ENCODE measurements around the gene TLN1. TPM values are rescaled to one million over a fixed set of nuclear protein-coding genes. Genes with fewer than 3 reads are reported as not detected.

The TLN1 gene
- total and polyA plus RNA-seq, 7 donors, result 45.0 to 609 (median 354) TPM

- H3K27ac ChIP-seq, result no peak overlapping the region
- no peaks in the 10 kb centered on the region for H3K27me3 ChIP-seq
- H3K9me3 ChIP-seq, result no peaks in the 10 kb centered on the region
- 90 to 93% methylated on average over 1 of the region's 1 CpG for WGBS, 2 donors
- no peaks in the 10 kb centered on the region for H3K36me3 ChIP-seq
- TF ChIP-seq, protein P1, sequence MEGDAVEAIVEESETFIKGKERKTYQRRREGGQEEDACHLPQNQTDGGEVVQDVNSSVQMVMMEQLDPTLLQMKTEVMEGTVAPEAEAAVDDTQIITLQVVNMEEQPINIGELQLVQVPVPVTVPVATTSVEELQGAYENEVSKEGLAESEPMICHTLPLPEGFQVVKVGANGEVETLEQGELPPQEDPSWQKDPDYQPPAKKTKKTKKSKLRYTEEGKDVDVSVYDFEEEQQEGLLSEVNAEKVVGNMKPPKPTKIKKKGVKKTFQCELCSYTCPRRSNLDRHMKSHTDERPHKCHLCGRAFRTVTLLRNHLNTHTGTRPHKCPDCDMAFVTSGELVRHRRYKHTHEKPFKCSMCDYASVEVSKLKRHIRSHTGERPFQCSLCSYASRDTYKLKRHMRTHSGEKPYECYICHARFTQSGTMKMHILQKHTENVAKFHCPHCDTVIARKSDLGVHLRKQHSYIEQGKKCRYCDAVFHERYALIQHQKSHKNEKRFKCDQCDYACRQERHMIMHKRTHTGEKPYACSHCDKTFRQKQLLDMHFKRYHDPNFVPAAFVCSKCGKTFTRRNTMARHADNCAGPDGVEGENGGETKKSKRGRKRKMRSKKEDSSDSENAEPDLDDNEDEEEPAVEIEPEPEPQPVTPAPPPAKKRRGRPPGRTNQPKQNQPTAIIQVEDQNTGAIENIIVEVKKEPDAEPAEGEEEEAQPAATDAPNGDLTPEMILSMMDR (IDR thresholded peaks at IDR 0.05), result no peak
- no peak for TF ChIP-seq POLR2AphosphoS5 (IDR thresholded peaks at IDR 0.05)
- TF ChIP-seq POLR2A (IDR thresholded peaks at IDR 0.05), result no peak
- no peak for TF ChIP-seq EP300 (IDR thresholded peaks at IDR 0.05)
- peaks cover 0 to 20% (median 15%) of the 10 kb centered on the region in 4 donors for H3K4me1 ChIP-seq
- H3K4me3 ChIP-seq, result no peak overlapping the region
- intact Hi-C loops (cut with DNase I), result no loop called here
- no peak for DNase-seq
These were observed 35.5 kb upstream of the TLN1 start for GRCh38 chr9:35767458-35767857.

DNA sequence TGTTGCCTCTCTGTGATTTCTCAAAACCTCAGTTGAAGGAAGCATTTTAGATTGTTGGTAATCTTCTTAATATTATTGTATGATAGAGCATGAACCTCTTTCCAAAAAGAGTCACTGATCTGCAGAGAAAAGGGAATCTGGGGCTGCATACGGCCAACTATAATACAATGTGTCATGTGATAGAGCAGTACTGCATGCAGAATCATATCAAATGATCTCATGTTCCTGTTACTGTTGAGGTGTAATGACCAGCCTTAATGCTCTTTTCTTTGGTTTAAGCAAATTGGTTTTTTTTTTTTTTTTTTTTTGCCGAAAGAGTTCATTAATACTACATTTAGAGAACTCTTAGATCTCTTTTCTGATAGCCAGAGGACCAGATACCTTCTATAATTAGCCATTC is 35.0 kb upstream of the TLN1 start:
- H3K4me3 ChIP-seq, result no peak overlapping the region
- intact Hi-C loops (cut with DNase I), result no loop called here
- TF ChIP-seq POLR2AphosphoS5 (IDR thresholded peaks at IDR 0.05), result no peak
- no peak for TF ChIP-seq EP300 (IDR thresholded peaks at IDR 0.05)
- TF ChIP-seq POLR2A (IDR thresholded peaks at IDR 0.05), result no peak
- TF ChIP-seq, protein P1 (IDR thresholded peaks at IDR 0.05), result no peak
- H3K9me3 ChIP-seq, result no peaks in the 10 kb centered on the region
- no peak overlapping the region for H3K27ac ChIP-seq
- H3K36me3 ChIP-seq, result no peaks in the 10 kb centered on the region
- WGBS, 2 donors, result 83 to 88% methylated on average over 2 of the region's 2 CpGs
- no peaks in the 10 kb centered on the region for H3K27me3 ChIP-seq
- H3K4me1 ChIP-seq, result peaks cover 0 to 19% (median 15%) of the 10 kb centered on the region in 4 donors
- no peak for DNase-seq

DNA sequence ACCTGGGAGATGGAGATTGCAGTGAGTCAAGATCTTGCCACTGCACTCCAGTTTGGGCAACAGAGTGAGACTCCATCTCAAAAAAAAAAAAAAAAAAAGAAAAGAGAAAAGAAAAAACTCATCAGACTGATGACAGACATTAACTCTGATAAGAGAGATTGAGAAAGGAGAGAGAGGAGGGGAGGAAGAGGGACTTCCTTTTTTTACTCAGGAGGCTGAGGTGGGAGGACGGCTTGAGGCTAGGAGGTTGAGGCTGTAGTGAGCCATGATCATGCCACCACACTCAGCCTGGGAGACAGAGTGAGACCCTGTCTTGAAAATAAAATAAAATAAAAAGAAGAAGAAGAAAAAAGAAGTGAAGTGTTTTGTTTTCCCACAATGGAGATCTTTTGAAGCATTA is 31.8 kb upstream of the TLN1 start:
- H3K27me3 ChIP-seq, result no peaks in the 10 kb centered on the region
- H3K4me1 ChIP-seq, result peaks cover 0 to 2% (median 0%) of the 10 kb centered on the region in 4 donors
- H3K9me3 ChIP-seq, result no peaks in the 10 kb centered on the region
- 97 to 98% methylated on average over 1 of the region's 1 CpG for WGBS, 2 donors
- TF ChIP-seq, protein P1 (IDR thresholded peaks at IDR 0.05), result no peak
- no peak for TF ChIP-seq POLR2A (IDR thresholded peaks at IDR 0.05)
- TF ChIP-seq EP300 (IDR thresholded peaks at IDR 0.05), result no peak
- no peak for TF ChIP-seq POLR2AphosphoS5 (IDR thresholded peaks at IDR 0.05)
- H3K4me3 ChIP-seq, result no peak overlapping the region
- no peak for DNase-seq
- H3K36me3 ChIP-seq, result no peaks in the 10 kb centered on the region
- H3K27ac ChIP-seq, result no peak overlapping the region
- intact Hi-C loops (cut with DNase I), result no loop called here

DNA sequence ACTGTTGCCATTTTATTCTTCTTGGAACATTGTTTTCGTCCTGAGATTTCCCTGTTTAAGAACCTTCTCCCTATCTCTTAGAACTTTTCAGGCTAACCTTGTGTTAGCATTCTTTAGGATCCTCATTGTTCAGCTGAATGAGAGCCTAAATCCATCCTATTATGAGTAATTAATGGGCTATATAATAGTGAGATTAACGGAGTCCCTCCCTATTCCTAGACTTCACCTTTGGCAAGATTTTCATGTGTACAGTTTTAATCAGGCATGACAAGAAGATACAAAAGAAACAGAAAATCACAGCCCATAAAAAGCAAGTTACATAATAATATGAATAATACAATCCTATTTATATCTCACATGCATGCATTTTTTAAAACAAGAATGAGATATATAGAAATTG is 31.2 kb upstream of the TLN1 start:
- H3K4me1 ChIP-seq, result peaks cover 0 to 9% (median 4%) of the 10 kb centered on the region in 4 donors
- 77 to 93% methylated on average over 2 of the region's 2 CpGs for WGBS, 2 donors
- H3K36me3 ChIP-seq, result no peaks in the 10 kb centered on the region
- H3K27me3 ChIP-seq, result no peaks in the 10 kb centered on the region
- DNase-seq, result no peak
- TF ChIP-seq POLR2A (IDR thresholded peaks at IDR 0.05) (no peak), POLR2AphosphoS5 (IDR thresholded peaks at IDR 0.05) (no peak), EP300 (IDR thresholded peaks at IDR 0.05) (no peak)
- TF ChIP-seq, protein P1 (IDR thresholded peaks at IDR 0.05), result no peak
- no peak overlapping the region for H3K27ac ChIP-seq
- intact Hi-C loops (cut with DNase I), result no loop called here
- no peak overlapping the region for H3K4me3 ChIP-seq
- no peaks in the 10 kb centered on the region for H3K9me3 ChIP-seq

DNA sequence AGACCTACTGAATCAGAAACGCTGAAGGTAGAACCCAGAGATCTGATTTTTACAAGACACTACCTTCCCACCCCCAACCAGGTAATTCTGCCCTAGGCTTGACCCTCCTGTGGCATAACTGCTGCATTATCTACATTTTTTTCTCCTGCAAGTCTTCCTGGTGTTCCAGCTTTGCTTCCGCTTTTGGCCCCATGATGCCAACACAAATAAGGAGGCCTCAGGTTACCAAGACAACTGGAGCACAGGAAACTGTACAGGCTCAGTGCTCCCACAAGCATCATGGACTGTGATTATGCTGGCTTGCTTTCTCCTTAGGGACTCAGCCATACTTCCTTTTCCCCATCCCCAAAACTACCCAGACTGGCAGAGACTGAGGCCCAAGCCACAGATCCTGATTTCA is 28.7 kb upstream of the TLN1 start:
- no peak for DNase-seq
- 24 to 43% methylated on average over 2 of the region's 2 CpGs for WGBS, 2 donors
- Histone ChIP-seq H3K27ac (no peak overlapping the region), H3K36me3 (no peaks in the 10 kb centered on the region), H3K4me3 (no peak overlapping the region), H3K27me3 (no peaks in the 10 kb centered on the region), H3K9me3 (no peaks in the 10 kb centered on the region), H3K4me1 (peaks cover 0 to 27% (median 23%) of the 10 kb centered on the region in 4 donors)
- intact Hi-C loops (cut with DNase I), result no loop called here
- TF ChIP-seq POLR2A (IDR thresholded peaks at IDR 0.05) (no peak), POLR2AphosphoS5 (IDR thresholded peaks at IDR 0.05) (no peak), EP300 (IDR thresholded peaks at IDR 0.05) (no peak)
- TF ChIP-seq, protein P1 (IDR thresholded peaks at IDR 0.05), result no peak
